ENCODE data around the gene CD247.

GRCh38 chr1:167432780-167433179, 85.5 kb downstream of the CD247 start:
- TF ChIP-seq, protein P1, sequence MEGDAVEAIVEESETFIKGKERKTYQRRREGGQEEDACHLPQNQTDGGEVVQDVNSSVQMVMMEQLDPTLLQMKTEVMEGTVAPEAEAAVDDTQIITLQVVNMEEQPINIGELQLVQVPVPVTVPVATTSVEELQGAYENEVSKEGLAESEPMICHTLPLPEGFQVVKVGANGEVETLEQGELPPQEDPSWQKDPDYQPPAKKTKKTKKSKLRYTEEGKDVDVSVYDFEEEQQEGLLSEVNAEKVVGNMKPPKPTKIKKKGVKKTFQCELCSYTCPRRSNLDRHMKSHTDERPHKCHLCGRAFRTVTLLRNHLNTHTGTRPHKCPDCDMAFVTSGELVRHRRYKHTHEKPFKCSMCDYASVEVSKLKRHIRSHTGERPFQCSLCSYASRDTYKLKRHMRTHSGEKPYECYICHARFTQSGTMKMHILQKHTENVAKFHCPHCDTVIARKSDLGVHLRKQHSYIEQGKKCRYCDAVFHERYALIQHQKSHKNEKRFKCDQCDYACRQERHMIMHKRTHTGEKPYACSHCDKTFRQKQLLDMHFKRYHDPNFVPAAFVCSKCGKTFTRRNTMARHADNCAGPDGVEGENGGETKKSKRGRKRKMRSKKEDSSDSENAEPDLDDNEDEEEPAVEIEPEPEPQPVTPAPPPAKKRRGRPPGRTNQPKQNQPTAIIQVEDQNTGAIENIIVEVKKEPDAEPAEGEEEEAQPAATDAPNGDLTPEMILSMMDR (IDR thresholded peaks at IDR 0.05 in 2 of 3, conservative IDR thresholded peaks at IDR 0.05 in 1 of 3; ENCODE audit: control insufficient read depth in 2 of 3, extremely low read depth in 1 of 3, insufficient read depth in 1 of 3, low read depth in 3 of 3, low read length in 3 of 3) = no peak
- TF ChIP-seq SIN3A (IDR thresholded peaks at IDR 0.05; ENCODE audit: low read depth, low read length) (no peak), RELA (IDR thresholded peaks at IDR 0.05; ENCODE audit: borderline replicate concordance, partially characterized antibody) (no peak), MAX (IDR thresholded peaks at IDR 0.05; ENCODE audit: low read depth, low read length) (no peak), TCF7 (IDR thresholded peaks at IDR 0.05; ENCODE audit: borderline replicate concordance) (no peak), CBX5 (IDR thresholded peaks at IDR 0.05; ENCODE audit: low read depth) (no peak), KDM1A (IDR thresholded peaks at IDR 0.05; ENCODE audit: borderline replicate concordance) (no peak), JUND (IDR thresholded peaks at IDR 0.05; ENCODE audit: low read depth, low read length) (no peak), SPI1 (IDR thresholded peaks at IDR 0.05; ENCODE audit: borderline replicate concordance, insufficient read depth, low read depth, low read length) (no peak), POLR2AphosphoS2 (IDR thresholded peaks at IDR 0.05; ENCODE audit: low read depth, low read length) (no peak), POLR2AphosphoS5 (IDR thresholded peaks at IDR 0.05; ENCODE audit: low read length) (no peak), RCOR1 (conservative IDR thresholded peaks at IDR 0.05; ENCODE audit: low read depth, low read length) (no peak), CBX3 (IDR thresholded peaks at IDR 0.05; ENCODE audit: borderline replicate concordance, low read depth) (no peak)
